Right lobe of liver (tissue), 4 donors: ENCODE data around the gene CHST15.

Experiments used
- POLR2A ChIP-seq: fragments of 450-650 bp; IDR thresholded peaks from one replicate; pipeline ENCODE4 v1.6.1; 2017; ENCODE audit warnings: antibody characterized with exemption, mild to moderate bottlenecking
- TF ChIP-seq, protein P1 (sequence below), 4 donors: fragments of 200-600 bp in 3 of 4; fragments of 450-650 bp in 1 of 4; IDR thresholded peaks; one replicate each; pipeline versions ENCODE4 v1.5.1 to v1.8.0; 2016 to 2022; ENCODE audit warnings: antibody characterized with exemption in 4 of 4, mild to moderate bottlenecking in 2 of 4
- donor health status: DM: no; HTN: no; CAD: no.
- donor health status: DM: no; HTN: no; CAD: no.
- donor health status: DM: no; HTN: yes; CAD: no.

DNA sequence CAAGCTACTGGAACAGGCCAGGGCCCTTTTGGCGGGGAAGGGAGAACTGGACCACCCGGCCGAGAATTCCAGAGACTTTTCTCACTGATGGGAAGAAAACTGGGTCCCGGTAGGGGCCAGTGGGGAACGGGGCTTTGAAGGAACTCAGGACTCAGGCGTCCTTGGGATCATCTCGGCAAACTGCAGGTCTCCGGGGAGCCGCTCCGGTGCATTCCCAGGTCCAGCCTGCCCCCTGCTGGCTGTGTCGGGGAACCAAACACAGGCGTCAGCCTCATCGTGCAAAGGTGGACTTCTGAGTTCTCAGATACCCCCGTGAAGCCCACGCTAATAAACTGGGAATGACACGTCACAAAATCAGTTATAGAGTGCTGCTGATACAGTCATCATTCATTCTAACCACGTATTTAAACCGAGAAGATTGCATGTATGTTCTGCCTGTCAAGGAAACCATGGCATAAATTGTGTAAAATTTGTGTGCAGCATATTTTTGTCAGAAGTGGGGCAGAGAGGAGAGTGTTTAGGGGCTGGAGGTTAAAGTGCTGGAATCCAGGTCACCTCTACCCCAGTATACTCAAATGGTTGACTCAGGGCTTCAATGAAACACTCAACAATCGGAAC, 125.7 kb downstream of the CHST15 start:
- TF ChIP-seq, protein P1, sequence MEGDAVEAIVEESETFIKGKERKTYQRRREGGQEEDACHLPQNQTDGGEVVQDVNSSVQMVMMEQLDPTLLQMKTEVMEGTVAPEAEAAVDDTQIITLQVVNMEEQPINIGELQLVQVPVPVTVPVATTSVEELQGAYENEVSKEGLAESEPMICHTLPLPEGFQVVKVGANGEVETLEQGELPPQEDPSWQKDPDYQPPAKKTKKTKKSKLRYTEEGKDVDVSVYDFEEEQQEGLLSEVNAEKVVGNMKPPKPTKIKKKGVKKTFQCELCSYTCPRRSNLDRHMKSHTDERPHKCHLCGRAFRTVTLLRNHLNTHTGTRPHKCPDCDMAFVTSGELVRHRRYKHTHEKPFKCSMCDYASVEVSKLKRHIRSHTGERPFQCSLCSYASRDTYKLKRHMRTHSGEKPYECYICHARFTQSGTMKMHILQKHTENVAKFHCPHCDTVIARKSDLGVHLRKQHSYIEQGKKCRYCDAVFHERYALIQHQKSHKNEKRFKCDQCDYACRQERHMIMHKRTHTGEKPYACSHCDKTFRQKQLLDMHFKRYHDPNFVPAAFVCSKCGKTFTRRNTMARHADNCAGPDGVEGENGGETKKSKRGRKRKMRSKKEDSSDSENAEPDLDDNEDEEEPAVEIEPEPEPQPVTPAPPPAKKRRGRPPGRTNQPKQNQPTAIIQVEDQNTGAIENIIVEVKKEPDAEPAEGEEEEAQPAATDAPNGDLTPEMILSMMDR (IDR thresholded peaks at IDR 0.05), result peak; percentile 78 to 94 (median 87)
- TF ChIP-seq POLR2A, result no peak
